Stimulated activated CD4-positive, alpha-beta T cell treated with anti-CD3 and anti-CD28 coated beads, Interleukin-2, amount 100 ng/mL, for 4 hours (primary cell): ENCODE measurements around the gene TUBA4B.
"Not testable (repeated sequence)": the region's sequence is repeated elsewhere in the genome, so short reads cannot be mapped to it uniquely, and the experiment has no call there.

ENCODE experiments used
- DNase-seq: peaks from one replicate; pipeline ENCODE4 v3.0.0-alpha.2; 2020; ENCODE audit warnings: low read depth

Gene TUBA4B

DNA sequence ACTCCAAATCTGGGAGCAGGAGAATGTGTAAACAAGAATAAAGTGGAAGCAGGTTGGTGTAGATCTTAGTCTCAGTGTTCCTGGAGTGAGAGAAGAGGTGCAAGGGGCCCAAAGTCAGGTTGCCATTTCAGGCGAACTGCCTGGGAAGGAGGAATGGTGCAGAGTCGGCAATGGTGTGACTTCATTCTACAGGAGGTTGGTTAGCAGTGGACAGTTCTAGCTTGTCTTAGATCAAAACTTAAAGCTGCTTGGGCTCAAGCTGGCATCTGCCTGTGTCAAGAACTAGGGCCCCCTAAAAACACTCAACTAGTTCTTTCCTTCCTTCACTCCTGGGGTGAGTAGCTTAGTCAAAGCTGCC lies 4.2 kb upstream of the TUBA4B start:
- no peak for DNase-seq

DNA sequence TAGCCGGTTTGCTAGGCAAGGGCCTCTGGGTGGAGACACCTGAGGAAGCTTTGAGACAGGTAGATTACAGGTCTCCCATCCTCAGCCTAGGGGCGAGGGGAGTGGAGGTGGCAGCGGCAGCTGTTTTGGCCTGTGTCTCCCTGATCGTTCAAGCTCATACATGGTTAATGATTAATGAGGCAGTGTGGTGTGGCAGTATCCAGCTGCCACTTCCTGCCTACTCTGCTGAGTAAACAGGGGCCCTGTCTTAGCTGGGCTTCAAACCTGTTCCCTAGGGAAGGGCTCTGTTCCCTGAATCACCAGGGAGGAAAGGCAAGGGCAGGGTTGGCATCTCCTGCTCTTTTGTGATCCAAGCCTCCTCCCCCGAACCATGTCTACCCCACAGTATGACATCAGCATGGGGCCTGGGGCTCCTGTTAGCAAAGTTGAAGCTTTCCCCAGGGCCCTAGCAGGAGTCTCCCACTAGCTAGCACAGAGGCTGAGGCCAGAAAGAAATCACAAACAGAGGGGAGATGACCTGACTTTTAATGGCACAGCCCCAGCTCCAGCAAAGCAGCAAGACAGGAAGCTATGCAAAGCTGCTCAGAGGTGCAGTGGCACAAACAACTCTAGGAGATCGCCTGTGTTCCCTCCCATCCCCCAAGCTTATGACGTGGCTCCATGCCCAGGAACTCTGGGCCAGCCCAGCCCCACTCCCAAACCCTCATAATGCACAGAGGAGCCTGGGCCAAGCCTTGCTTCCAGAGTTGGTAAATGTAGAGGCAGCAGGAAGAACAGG lies 3.7 kb upstream of the TUBA4B start:
- DNase-seq = peak; percentile 23

DNA sequence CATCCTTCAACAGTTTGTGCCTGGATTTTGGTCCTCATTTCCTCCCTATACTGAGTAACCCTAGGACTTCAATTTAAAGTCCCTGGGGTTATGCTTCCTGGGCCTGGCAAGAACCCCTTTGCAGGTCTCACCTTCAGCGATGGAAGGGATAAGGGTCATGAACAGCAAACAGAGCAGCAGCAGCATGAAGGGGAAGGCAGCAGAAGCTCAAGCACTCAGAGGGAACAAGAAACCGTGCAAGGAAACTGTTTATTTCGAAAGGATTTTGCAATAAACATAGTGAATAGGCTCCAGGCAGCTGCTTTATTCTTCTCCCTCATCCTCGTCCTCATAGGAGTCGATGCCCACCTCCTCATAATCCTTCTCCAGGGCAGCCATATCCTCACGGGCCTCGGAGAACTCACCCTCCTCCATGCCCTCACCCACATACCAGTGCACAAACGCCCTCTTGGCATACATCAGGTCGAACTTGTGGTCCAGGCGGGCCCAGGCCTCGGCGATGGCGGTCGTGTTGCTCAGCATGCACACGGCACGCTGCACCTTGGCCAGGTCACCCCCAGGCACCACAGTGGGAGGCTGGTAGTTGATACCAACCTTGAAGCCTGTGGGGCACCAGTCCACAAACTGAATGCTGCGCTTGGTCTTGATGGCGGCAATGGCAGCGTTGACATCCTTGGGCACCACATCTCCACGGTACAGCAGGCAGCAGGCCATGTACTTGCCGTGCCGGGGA lies 2.8 kb upstream of the TUBA4B start:
- DNase-seq = no peak

GRCh38 chr2:219251656-219252055 lies 1.4 kb upstream of the TUBA4B start:
- no peak for DNase-seq

DNA sequence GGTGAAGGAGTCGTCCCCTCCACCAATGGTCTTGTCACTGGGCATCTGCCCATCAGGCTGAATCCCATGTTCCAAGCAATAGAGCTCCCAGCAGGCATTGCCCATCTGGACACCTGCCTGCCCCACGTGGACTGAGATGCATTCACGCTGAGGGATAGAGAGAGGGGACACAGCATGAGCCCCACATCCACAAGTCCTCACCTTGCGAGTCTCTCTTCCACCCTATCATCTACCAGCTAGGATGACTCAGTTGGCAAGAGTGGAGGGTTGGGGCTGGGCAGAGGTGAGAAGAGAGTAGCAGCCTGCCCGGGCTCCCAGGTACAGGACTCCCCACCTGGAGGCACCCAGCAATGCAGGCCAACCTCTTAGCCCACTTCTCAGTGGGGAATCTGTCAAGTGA lies 959 bp upstream of the TUBA4B start:
- DNase-seq = peak; percentile 32

GRCh38 chr2:219252570-219252899 lies 508 bp upstream of the TUBA4B start:
- DNase-seq = peak; percentile 28

DNA sequence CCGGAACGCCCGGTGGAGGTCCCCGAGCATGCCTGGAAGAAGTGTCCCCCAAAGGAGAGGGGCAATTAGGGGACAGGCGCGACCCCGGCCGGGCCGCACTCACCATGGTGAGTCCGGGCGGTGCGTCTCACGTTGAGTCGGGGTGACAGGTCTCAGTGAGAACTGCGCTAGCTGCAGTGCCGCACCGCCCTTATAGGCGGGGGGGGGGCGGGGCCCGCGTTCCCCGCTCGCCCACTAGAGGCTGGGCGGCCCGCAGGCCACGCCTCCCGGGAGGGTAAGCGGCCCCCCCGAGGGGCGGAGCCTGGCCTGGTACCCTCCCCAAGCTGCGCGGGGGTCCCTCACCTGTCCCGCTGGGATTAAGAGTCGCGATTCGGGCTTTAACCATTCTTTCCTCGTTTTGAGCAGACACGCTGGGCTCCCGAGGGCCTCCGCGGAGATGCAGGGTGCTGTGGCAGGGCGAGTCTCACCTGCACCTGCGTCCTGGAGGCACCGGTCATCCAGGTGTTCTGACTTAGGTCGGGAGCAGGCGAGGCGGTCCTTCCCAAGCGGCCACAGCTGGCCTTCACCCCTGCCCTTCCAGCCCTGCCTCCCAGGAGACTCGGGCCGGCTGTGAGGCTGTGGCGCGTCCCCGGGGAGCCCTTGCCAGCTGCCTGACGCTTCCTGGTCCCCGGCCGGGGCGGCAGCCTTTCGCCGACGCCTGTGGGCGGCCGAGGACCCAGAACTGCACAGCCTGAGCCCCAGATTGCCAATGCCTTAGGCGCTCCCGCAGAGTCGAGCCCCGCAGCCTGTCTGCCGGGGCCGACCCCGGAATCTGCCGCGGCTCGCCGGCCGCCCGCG lies 928 bp downstream of the TUBA4B start, which contains the start of gene TUBA4A:
TSS of gene TUBA4A (minus strand) at position 166 of the 837 bp plus-strand sequence. CDS start at position 106, 60 bp downstream.
- peak; percentile 89 for DNase-seq

GRCh38 chr2:219254590-219255201 lies 1.7 kb downstream of the TUBA4B start:
- DNase-seq = peak; percentile 25

- not testable (repeated sequence) for DNase-seq
These were observed 5.9 kb downstream of the TUBA4B start for GRCh38 chr2:219258942-219259341.

DNA sequence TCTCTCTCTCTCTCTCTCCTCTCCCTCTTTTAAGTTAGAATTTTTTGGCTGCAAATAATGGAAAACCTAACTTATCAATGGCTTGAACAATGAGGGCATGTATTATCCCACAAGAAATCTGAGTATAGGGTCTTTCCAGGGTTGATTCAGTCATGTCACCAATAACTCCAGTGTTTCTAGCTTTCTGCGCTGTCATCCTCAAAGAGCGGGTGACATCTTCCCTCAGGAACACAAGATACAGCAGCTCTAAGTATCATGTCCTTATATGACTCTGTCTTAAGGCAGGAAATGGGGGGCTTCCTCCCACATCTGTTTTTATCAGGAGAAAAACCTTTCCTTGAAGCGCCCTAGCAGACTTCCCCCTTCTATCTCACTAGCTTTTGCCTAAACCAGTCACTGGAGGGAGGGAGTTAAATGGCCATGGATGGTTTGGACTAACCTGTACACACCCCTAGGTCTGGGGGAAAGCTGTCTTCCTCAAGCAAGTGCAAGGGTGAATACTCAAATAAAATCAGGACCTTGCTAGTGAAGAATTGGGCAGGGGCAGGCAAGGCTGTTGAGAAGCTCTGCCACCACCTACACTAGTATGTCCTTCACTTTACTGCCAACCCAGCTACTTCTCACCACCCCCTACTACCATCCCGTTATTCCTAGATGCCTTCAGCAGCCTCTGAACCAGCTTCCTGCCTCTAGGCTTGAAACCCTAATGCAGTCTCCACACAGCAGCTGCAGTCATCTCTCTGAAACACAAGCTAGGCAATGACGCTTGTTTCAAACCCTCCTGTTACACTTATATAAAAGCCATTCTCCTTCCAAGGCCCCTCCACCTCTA lies 8.2 kb downstream of the TUBA4B start:
- DNase-seq = no peak

GRCh38 chr2:219266232-219266631 lies 13.2 kb downstream of the TUBA4B start:
- DNase-seq = no peak

- no peak for DNase-seq
These were observed 13.8 kb downstream of the TUBA4B start for GRCh38 chr2:219266886-219267285.

DNA sequence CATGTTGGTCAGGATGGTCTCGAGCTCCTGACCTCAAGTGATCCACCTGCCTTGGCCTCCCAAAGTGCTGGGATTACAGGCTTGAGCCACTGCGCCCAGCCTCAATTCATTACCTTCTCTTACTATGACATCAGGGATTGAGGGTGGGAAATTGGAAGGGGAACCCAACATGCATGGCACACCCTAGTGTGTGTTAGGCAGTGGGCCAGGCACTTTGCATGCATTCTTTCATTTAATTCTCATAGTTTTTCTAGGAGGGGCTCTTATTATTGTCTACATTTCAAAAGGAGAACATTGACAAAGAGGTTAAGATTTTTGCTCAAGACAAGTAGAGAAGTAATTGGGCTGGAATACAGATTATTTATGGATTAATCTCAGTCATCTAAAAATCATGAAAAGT lies 15.3 kb downstream of the TUBA4B start:
- DNase-seq = no peak

- DNase-seq = no peak
These were observed 16.5 kb downstream of the TUBA4B start for GRCh38 chr2:219269362-219270054.

DNA sequence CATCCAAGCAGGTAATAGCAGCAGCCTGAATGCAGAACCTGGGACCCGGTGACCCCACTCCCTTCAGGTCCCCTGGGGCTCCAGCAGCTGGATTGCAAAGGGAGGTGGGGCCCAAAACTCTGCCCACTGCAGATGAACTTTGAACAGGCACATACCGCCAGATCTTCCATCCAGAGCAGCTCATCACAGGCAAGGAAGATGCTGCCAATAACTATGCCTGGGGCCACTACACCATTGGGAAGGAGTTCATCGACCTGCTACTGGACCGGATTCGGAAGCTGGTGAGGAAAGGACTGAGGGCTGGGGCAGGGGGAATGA lies 17.0 kb downstream of the TUBA4B start:
- no peak for DNase-seq

GRCh38 chr2:219271021-219271420 lies 18.0 kb downstream of the TUBA4B start:
- DNase-seq = no peak

DNA sequence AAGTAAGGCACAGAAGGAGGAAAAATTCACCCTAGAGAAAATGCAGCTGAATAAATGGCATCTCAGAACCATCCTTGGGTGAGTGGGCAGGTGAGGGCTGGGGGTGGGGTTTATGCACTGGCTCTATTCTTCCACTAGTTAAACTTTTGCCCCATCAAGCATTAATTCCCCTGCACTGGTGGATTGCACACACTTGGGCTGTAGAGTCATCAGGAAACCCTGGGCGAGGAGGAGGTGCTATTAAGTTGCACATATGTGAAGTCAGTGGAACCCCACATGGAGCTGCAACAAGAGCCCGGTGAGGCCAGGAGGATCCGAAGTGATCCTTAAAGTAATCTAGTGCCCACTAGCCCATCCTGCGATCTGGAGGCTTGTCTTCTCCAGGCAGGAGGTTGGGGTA lies 19.3 kb downstream of the TUBA4B start:
- DNase-seq = no peak

DNA sequence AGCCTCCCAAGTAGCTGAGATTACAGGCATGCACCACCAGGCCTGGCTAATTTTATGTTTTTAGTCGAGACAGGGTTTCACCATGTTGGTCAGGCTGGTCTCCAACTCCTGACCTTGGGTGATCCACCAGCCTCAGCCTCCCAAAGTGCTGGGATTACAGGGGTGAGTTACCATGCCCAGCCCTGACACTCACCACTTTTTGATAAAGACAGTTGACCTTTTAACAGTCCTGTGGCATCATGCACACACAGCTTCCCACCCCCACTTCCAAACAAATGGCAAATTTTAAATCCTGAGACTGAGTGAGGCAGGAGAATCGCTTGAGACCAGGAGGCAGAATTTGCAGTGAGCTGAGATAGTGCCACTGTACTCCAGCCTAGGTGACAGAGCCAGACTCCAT lies 20.0 kb downstream of the TUBA4B start:
- DNase-seq = no peak

DNA sequence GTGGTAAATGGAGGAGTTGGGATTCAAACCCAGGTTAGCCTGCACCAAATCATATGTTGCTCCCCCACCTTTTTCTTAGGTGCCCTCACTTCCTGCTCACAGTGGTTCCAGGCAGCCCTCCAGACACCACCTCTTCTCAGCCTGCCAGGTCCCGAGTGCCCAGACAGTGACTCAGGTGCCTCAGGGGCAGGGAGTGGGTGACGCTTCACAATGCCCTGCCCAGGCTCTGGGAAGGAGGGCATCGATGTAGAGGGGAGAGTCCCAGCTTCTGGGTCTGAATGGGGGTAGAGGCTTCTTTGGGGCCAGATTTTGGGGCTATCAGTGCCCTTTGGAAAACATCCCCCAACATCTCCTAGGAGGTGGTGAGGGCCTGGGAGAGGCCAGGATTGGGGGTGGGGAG lies 20.9 kb downstream of the TUBA4B start:
- DNase-seq = no peak

DNA sequence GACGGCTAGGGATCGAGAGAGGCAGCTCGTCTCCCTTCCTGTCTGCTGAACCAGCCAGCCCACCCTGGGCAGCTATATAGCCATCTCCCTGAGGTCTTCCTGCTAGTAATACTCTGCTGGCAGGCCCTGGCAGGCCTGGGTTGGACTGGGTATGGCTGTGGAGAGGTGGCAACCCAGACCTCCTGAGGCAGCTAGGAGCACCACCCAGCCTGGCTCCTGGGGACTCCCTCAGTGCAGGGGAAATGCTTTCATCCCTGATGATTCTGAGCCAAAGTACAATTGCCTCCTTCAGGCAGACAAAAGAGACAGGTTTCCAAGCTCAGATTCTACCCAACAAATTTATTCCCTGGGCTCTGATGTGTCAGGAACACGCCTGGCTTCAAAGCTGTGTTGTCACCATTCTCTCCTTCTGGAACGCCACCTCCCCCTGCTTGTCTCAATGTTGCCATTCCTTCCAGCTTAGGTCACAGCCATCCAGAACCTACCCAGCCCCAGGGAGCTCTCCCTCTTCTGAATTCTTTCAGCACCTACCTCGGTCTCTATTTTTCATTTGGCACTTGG lies 21.4 kb downstream of the TUBA4B start:
- DNase-seq = no peak
